DMS114 treated with DMSO at 0.1 percent for 48 hours (cell line): ENCODE measurements around the gene TOP1.
A peak's percentile ranks its signal among the peaks of the same experiment; 100 is the strongest.

Source experiments
- DNase-seq: peaks from one replicate; lab custom pipeline; 2025; ENCODE audit not compliant: unreplicated experiment; lab: John Stamatoyannopoulos, UW

Gene TOP1

GRCh38 chr20:41028359-41029149 lies at the start of gene TOP1:
Gene TOP1 (plus strand): TSS chr20:41028822. CDS start chr20:41029068, 246 bp downstream.
- peak; percentile 95 for DNase-seq

GRCh38 chr20:40979247-40979646 lies 49.4 kb upstream of the TOP1 start:
- no peak for DNase-seq

- no peak for DNase-seq
Measured at GRCh38 chr20:40980106-40980827, 48.4 kb upstream of the TOP1 start.

GRCh38 chr20:40980828-40981310 lies 47.8 kb upstream of the TOP1 start:
- DNase-seq = no peak

GRCh38 chr20:40982415-40983145 lies 46.0 kb upstream of the TOP1 start:
- no peak for DNase-seq

- no peak for DNase-seq
Measured at GRCh38 chr20:40983898-40984297, 44.7 kb upstream of the TOP1 start.

GRCh38 chr20:40984496-40984895 lies 44.1 kb upstream of the TOP1 start:
- no peak for DNase-seq

- no peak for DNase-seq
Measured at GRCh38 chr20:40986774-40987173, 41.8 kb upstream of the TOP1 start.

GRCh38 chr20:40990542-40991120 lies 38.0 kb upstream of the TOP1 start:
- DNase-seq = peak; percentile 75

GRCh38 chr20:40991181-40991889 lies 37.3 kb upstream of the TOP1 start:
- DNase-seq = no peak

- DNase-seq = no peak
Measured at GRCh38 chr20:40992349-40993113, 36.1 kb upstream of the TOP1 start.

- no peak for DNase-seq
Measured at GRCh38 chr20:40993794-40994540, 34.7 kb upstream of the TOP1 start.

GRCh38 chr20:40996326-40996725 lies 32.3 kb upstream of the TOP1 start:
- no peak for DNase-seq

GRCh38 chr20:40997116-40997515 lies 31.5 kb upstream of the TOP1 start:
- DNase-seq = no peak

GRCh38 chr20:40999841-41000240 lies 28.8 kb upstream of the TOP1 start:
- no peak for DNase-seq

GRCh38 chr20:41000628-41001027 lies 28.0 kb upstream of the TOP1 start:
- DNase-seq = no peak

GRCh38 chr20:41001497-41001896 lies 27.1 kb upstream of the TOP1 start:
- DNase-seq = no peak

GRCh38 chr20:41002842-41003142 lies 25.8 kb upstream of the TOP1 start:
- no peak for DNase-seq
